Skeletal muscle tissue (tissue), 4 donors: ENCODE results near the gene GUCA1A. TPM values are rescaled to one million over a fixed set of nuclear protein-coding genes. Genes with fewer than 3 reads are reported as not detected.
"Not testable (repeated sequence)": the region's sequence is repeated elsewhere in the genome, so short reads cannot be mapped to it uniquely, and the experiment has no call there.

Experiments used
- H3K27ac ChIP-seq: one replicate; pipeline ENCODE4 v1.7.0; 2013; ENCODE audit warnings: mild to moderate bottlenecking, low read depth, low read length, inconsistent platforms
- H3K27me3 ChIP-seq, 3 donors: one replicate each; pipeline ENCODE4 v1.7.0; 2013; ENCODE audit warnings: low read length in 3 of 3; ENCODE audit not compliant: control insufficient read depth in 3 of 3, insufficient read depth in 3 of 3
- H3K36me3 ChIP-seq, 3 donors: one replicate each; pipeline ENCODE4 v1.7.0; 2013; ENCODE audit warnings: low read length in 3 of 3; ENCODE audit not compliant: control insufficient read depth in 3 of 3, insufficient read depth in 3 of 3
- H3K4me1 ChIP-seq, 3 donors: one replicate each; pipeline ENCODE4 v1.7.0; 2013; ENCODE audit warnings: low read length in 3 of 3, mild to moderate bottlenecking in 3 of 3; ENCODE audit not compliant: control insufficient read depth in 3 of 3, insufficient read depth in 3 of 3
- H3K4me3 ChIP-seq, 3 donors: one replicate each; pipeline ENCODE4 v1.7.0; 2013; ENCODE audit warnings: low read length in 3 of 3
- H3K9ac ChIP-seq, 3 donors: one replicate each; pipeline ENCODE4 v1.7.0; 2013; ENCODE audit warnings: low read length in 3 of 3, mild to moderate bottlenecking in 3 of 3, moderate library complexity in 2 of 3, low read depth in 1 of 3
- H3K9me3 ChIP-seq, 3 donors: one replicate each; pipeline ENCODE4 v1.7.0; 2013; ENCODE audit warnings: low read length in 3 of 3; ENCODE audit not compliant: control insufficient read depth in 3 of 3
- total RNA-seq: library from RNA; depleted of rRNA; stranded (reverse); fragments of >200 nt; gene quantifications from one replicate; pipeline ENCODE4 v1.2.3, GENCODE V29; 2014
- donor health status: Osteomylitis.

GUCA1A gene
- total RNA-seq, 1 donor from 2014 or later = not detected

GRCh38 chr6:42185597-42185996 lies 12.4 kb downstream of the GUCA1A start:
- H3K4me1 ChIP-seq = peaks cover 0 to 2% (median 0%) of the 10 kb centered on the region in 3 donors
- H3K27me3 ChIP-seq = no peaks in the 10 kb centered on the region
- H3K9ac ChIP-seq = no peak overlapping the region
- no peak overlapping the region for H3K27ac ChIP-seq
- peaks cover 0 to 15% (median 6%) of the 10 kb centered on the region in 3 donors for H3K36me3 ChIP-seq
- no peak overlapping the region for H3K4me3 ChIP-seq
- no peaks in the 10 kb centered on the region for H3K9me3 ChIP-seq

DNA sequence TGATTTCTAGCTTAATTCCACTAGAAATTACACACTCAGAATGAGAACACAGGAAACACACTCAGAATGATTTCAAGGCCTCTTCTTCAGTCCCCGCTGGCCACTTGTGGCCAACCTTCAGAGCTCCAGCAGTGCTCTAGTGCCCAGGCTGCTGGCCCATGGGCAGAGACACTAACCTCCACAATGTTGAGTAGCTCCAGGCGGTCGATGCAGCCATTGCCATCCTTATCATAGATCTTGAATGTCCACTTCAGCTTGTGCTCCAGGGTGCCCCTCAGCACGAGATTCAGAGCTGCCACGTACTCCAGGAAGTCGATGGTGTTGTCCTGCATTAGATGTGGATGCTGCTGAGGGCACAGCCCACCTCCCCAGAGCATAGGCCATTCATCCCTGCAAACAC lies 15.2 kb downstream of the GUCA1A start:
- Histone ChIP-seq H3K36me3 (peaks cover 0 to 15% (median 6%) of the 10 kb centered on the region in 3 donors), H3K9me3 (no peaks in the 10 kb centered on the region), H3K4me1 (peaks cover 0 to 9% (median 2%) of the 10 kb centered on the region in 3 donors), H3K27me3 (no peaks in the 10 kb centered on the region), H3K27ac (no peak overlapping the region), H3K4me3 (no peak overlapping the region), H3K9ac (no peak overlapping the region)

DNA sequence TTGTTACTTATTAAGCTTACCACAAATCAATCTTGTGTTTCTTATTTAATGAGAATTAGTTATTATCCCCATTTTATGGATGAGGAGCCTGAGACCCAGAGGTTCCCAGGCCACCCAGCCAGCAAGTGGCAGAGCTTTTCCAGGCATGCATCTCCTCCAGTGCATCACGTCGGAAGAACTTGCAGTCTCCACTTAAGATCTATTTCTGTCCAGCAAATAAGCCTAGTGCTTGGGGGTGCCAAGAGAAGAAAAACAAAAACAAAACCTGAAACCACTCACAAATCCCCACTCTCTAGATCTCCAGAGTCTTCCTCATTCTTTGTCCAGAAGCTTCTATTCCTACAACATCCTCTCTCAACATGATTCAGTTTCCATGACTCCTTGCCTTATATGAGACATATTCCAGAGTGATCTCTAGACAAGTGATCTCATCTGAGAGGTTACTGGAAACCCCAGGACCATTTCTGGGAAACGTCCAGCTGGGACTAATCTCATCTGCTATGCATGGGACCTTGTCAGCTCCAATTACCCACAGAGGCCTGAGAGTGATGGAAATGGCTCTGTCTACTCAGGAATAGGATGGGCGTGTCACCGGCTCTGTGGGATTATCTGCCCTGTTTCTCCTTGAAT lies 17.5 kb downstream of the GUCA1A start:
- H3K4me1 ChIP-seq = peaks cover 0 to 9% (median 2%) of the 10 kb centered on the region in 3 donors
- H3K27ac ChIP-seq = no peak overlapping the region
- H3K9ac ChIP-seq = no peak overlapping the region
- H3K27me3 ChIP-seq = no peaks in the 10 kb centered on the region
- H3K4me3 ChIP-seq = no peak overlapping the region
- no peaks in the 10 kb centered on the region for H3K9me3 ChIP-seq
- H3K36me3 ChIP-seq = peaks cover 0 to 9% (median 3%) of the 10 kb centered on the region in 3 donors

- not testable (repeated sequence) for H3K4me1 ChIP-seq, H3K36me3 ChIP-seq, H3K4me3 ChIP-seq, H3K27ac ChIP-seq, H3K27me3 ChIP-seq, H3K9ac ChIP-seq, H3K9me3 ChIP-seq
These were observed 19.2 kb downstream of the GUCA1A start for GRCh38 chr6:42192385-42192784.

DNA sequence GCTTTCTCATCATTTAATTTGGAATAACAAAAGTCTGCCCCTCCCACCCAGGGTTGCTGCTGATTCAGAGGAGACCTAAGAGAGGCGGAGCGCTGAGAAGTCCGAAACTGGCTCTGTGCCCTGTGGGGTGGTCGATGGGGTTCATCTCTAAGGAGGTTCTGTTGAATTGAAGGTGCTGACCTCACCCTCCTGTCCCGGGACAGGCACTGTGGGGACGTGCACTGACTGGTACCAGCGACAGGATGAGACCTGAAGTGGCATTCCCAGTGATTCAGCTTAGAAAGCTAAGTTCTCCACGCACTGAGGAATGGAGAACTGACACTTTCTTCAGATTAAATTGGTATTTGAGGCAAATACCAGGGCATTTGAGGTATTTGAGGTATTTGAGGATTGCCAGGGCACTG lies 20.3 kb downstream of the GUCA1A start:
- Histone ChIP-seq H3K9me3 (no peaks in the 10 kb centered on the region), H3K4me1 (peaks cover 0 to 9% (median 2%) of the 10 kb centered on the region in 3 donors), H3K27ac (no peak overlapping the region)

DNA sequence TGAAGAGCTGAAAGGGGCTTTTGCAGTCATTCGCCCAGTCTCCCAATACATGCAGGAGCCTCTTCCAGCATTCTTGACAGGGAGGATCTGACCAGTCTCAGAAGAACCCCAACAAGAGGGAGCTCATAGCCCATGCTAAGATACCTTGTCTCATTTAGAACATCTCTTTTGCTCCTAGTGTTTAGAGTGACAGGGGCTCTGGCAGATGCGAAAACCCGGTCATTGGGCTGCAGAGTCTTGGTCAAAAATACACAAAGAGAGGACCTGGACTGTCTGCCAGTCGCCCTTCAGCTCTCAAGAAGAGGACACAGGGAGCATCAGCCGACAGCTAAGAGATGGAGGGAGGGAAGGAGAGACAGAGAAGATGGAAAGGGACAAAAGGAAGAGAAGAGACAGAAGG lies 20.9 kb downstream of the GUCA1A start:
- H3K27me3 ChIP-seq = no peaks in the 10 kb centered on the region
- H3K27ac ChIP-seq = no peak overlapping the region

More for the DNA sequence above, 20.3 kb downstream of the GUCA1A start:
- Histone ChIP-seq H3K27me3 (no peaks in the 10 kb centered on the region), H3K9ac (no peak overlapping the region), H3K4me3 (no peak overlapping the region), H3K36me3 (peaks cover 0 to 6% (median 0%) of the 10 kb centered on the region in 3 donors)

GRCh38 chr6:42195415-42195814 lies 22.3 kb downstream of the GUCA1A start:
- peaks cover 0 to 9% (median 2%) of the 10 kb centered on the region in 3 donors for H3K4me1 ChIP-seq
- H3K27me3 ChIP-seq = no peaks in the 10 kb centered on the region
- H3K27ac ChIP-seq = no peak overlapping the region
- no peak overlapping the region for H3K9ac ChIP-seq
- H3K36me3 ChIP-seq = peaks cover 0 to 4% (median 0%) of the 10 kb centered on the region in 3 donors
- no peaks in the 10 kb centered on the region for H3K9me3 ChIP-seq
- H3K4me3 ChIP-seq = no peak overlapping the region

More for the DNA sequence above, 20.9 kb downstream of the GUCA1A start:
- Histone ChIP-seq H3K36me3 (peaks cover 0 to 4% (median 0%) of the 10 kb centered on the region in 3 donors), H3K9ac (no peak overlapping the region), H3K4me3 (no peak overlapping the region), H3K4me1 (peaks cover 0 to 9% (median 2%) of the 10 kb centered on the region in 3 donors), H3K9me3 (no peaks in the 10 kb centered on the region)

- Histone ChIP-seq H3K9me3 (no peaks in the 10 kb centered on the region), H3K4me3 (no peak overlapping the region), H3K27me3 (no peaks in the 10 kb centered on the region), H3K27ac (no peak overlapping the region), H3K4me1 (no peaks in the 10 kb centered on the region), H3K9ac (no peak overlapping the region), H3K36me3 (peaks cover 0 to 4% (median 2%) of the 10 kb centered on the region in 3 donors)
These were observed 24.6 kb downstream of the GUCA1A start for GRCh38 chr6:42197555-42198362.

DNA sequence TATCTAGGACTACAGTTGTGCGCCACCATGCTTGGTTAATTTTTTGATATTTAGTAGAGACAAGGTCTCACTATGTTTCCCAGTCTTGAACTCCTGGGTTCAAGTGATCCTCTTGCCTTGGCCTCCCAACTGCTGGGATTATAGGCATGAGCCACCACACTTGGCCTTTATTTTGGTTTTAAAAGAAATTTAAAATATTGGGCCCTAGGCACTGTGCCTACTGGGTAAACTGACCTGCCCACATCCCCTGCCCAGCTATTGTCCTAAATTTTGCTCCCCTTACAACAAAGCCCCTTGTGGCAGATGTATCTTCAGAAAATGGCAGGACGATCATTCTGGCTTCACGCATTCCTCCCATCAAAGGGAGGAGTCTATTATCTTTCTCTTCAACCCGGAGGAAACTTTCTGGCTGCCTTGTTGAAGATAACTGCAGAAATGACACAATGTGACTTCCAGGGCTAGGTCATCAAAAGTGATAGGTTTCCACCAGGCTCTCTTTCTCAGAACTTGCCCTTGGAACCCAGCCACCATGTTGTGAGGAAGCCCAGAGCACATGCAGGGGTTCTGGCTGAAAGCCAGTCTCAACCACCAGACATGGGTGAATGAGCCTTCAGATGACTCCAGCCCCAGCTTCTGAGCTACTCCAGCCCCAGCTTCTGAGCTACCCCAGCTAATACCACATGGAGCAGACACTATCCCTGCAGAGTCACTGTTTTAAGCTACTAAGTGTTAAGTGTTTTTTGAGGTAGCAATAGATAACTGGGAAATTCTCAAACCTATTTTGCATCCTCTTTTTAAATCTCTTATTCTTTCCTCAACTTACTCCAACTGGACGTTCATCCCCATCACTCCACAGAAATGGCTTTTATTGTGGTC lies 26.2 kb downstream of the GUCA1A start:
- H3K36me3 ChIP-seq = peaks cover 0 to 5% (median 4%) of the 10 kb centered on the region in 3 donors
- no peak overlapping the region for H3K27ac ChIP-seq
- no peaks in the 10 kb centered on the region for H3K27me3 ChIP-seq
- no peak overlapping the region for H3K9ac ChIP-seq
- no peaks in the 10 kb centered on the region for H3K4me1 ChIP-seq
- H3K9me3 ChIP-seq = no peaks in the 10 kb centered on the region
- no peak overlapping the region for H3K4me3 ChIP-seq
